Muscle of arm (tissue), 12 donors: ENCODE results near the gene UBR7. TPM values are rescaled to one million over a fixed set of nuclear protein-coding genes. Genes with fewer than 3 reads are reported as not detected.

Source experiments
- DNase-seq: peaks from one replicate; pipeline ENCODE4 v3.0.0-alpha.2; 2013
- polyA plus RNA-seq, 12 donors: library from polyadenylated mRNA; unstranded; fragments of 120-200 nt; gene quantifications; one replicate each; pipeline ENCODE4 v1.2.1, GENCODE V29; 2013; ENCODE audit not compliant: insufficient read length in 12 of 12

The UBR7 gene
- polyA plus RNA-seq, 12 donors = 23.8 to 55.8 (median 28.1) TPM; not detected in 1

DNA sequence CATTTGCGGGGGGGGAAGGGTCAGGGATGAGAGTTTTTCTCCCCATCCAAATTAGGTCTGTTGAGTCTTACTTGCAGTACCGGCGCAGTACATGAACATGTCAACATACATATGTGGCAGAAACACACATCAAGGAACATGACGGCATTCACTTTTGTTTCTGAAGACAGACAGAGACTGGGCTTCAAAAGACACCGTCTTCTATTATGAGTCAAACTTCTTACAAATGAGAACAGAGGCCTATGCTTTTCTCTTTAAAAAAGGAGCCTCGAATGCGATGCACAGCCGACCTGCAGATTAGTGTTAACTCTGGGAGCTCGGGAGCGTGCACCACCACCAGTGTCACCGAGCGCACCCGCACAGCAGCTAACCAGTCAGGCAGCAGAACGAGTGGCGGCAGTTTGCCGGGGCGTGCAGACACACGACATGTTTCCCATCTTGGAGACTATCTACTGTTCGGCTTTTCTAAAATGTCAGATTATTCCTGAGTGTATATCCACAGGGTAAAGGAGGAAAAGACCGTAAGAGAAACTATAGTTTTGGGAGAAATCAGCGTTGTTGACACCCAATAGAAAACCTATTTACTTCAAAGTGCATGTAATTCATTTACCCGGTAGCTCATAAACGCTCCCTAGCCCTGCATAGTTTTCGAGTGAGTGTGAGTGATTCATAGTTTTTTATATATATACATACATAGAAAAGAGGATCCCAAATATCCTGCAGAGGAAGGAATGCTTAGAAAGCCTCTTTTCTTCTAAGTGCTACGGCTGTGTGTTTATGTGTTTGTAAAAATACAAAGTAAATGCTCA lies 33.0 kb downstream of the UBR7 start:
- no peak for DNase-seq

DNA sequence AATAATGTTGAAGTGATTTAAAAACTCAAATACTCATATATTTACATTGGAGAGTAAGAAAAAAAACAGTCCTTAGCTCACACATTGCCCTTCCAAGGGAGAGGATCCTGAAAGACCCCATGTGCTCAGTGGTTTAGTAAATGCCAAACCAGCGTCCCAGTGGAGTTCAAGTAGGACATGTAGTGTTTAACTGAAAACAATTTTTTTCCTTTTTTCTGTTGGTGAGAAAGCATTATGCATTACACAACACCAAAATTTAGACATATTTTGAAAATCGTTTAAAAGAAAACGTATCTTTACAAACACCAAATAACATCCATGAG lies 33.6 kb downstream of the UBR7 start:
- DNase-seq = no peak

- no peak for DNase-seq
Measured at GRCh38 chr14:93245764-93246420, 38.8 kb downstream of the UBR7 start.

DNA sequence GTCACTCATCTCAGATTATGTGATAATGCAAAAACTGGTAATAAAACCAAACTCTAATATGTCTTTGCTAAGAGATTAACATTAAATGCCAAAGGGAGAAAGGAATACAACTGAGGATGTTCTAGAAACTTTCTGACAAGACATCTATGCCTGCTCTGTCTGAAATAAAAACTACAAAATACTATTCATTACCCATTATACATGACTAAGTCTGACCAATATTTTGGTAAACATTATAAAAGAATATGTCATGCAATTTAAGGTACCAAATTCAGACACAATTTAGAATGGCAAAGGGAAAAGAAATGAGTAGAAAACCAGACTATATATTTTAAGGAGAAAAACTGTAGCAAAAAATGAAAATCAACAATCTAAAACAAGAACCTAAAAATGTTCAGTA lies 39.5 kb downstream of the UBR7 start:
- no peak for DNase-seq

GRCh38 chr14:93249128-93249831 lies 42.2 kb downstream of the UBR7 start:
- DNase-seq = no peak

GRCh38 chr14:93262446-93262845 lies 55.4 kb downstream of the UBR7 start:
- DNase-seq = no peak

GRCh38 chr14:93263416-93263815 lies 56.4 kb downstream of the UBR7 start:
- no peak for DNase-seq

DNA sequence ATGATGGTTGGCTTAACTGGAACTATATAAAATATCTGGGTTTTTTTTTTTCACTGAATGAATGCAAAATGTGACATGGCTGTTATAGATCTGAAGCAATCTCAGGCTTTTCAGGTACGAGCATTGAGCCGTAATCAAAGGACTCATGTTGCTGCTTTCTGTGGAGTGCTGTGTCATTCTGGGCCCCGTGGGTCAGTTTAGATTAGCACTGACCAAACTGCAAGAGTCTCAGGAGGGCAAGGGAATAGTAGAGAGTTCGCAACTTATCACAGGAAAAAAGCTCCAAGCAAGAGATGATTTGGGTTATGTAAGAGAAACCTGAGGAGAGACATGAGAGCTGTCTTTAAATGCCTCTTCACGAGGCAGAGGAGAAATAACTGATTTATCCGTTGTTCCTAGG lies 59.1 kb downstream of the UBR7 start:
- DNase-seq = no peak

DNA sequence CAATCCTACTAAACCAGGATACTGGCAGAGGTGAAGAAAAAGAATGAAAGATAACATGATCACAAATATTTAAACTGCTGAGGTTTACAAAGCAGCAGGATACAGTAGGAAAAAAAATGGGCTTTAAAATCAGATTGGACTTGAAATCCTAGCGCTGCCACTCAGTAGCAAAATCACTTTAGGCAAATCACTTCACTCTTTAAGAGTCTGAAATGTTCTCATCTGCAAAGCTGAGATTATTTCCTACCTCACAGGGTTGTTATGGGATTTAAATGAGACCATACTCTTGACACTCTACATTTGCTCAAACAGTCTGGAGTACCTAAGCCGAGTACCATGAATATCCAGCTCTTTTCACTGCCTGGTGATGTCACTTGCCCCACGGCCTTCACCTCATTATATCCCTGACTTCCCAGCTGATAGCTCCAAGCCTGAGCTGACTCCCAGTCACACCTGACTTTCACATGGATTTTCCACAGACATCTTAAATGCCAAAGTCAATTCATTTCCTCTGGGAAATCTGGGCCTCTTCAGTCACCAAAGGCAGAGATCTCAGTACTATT lies 60.2 kb downstream of the UBR7 start:
- no peak for DNase-seq

- no peak for DNase-seq
Measured at GRCh38 chr14:93268406-93268805, 61.4 kb downstream of the UBR7 start.

GRCh38 chr14:93269341-93270068 lies 62.4 kb downstream of the UBR7 start:
- no peak for DNase-seq

- no peak for DNase-seq
Measured at GRCh38 chr14:93271111-93271510, 64.1 kb downstream of the UBR7 start.

DNA sequence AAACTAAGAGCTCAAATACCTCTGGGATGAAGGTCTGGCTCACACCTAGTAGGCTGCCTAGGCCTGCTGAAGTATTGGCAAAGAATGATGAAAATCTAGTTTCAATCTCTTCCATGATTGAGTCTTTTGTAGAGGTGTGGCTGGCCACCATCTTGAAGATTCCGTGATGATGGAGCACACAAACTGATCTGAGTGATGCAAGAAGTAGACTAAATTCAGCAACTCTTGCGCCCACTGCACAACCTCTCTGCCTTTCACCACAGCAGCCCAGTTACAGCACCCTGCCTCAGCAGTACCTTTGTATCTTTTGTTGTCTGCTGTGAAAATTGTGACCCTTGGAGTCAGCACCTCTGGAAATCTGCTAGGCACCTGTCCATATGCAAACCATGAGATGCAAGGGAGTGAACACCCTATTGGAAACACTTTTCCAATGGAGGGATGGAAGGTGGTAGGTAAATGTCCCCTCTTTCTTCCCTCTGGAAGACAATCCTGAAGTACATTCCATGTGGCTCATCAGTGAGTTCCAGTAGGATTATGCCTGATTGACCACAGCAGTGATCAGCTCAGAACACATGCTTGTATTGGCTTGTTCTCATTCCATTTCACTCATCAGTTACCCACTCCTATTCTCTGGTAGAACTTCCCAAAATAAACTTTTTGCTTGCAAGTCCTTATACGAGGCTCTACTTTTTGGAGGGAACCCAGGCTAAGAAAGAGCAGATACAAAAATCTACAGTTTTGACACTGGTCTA lies 67.2 kb downstream of the UBR7 start:
- DNase-seq = no peak

GRCh38 chr14:93276031-93276716 lies 69.1 kb downstream of the UBR7 start:
- DNase-seq = no peak

Other genes with a start within 250 kb of the UBR7 start
- 10 to 100 TPM in 11 of 12 donors, not detected in 1; 12.7 to 49.1 (median 17.5) TPM for gene ITPK1, start 91.3 kb upstream of the UBR7 start, polyA plus RNA-seq
- gene MOAP1, start 22.4 kb upstream of the UBR7 start, polyA plus RNA-seq = 10 to 100 TPM in 11 of 12 donors, not detected in 1; 17.5 to 33.1 (median 25.9) TPM
- gene LYSET, start 21.9 kb upstream of the UBR7 start, polyA plus RNA-seq = 10 to 100 TPM in 11 of 12 donors, not detected in 1; 12.2 to 18.5 (median 16.9) TPM
- 10 to 100 TPM in 5 of 12 donors, 1 to 10 TPM in 5, not detected in 2; 7.1 to 12.4 (median 10.3) TPM for gene GON7, start 191 bp upstream of the UBR7 start, polyA plus RNA-seq
- gene BTBD7, start 125.8 kb downstream of the UBR7 start, polyA plus RNA-seq = 10 to 100 TPM in 11 of 12 donors, not detected in 1; 18.7 to 32.9 (median 24.8) TPM
- gene COX8C, start 139.9 kb downstream of the UBR7 start, polyA plus RNA-seq = under 1 TPM in 7 of 12 donors, not detected in 5; 0.35 to 0.81 (median 0.38) TPM
- gene UNC79, start 223.7 kb downstream of the UBR7 start, polyA plus RNA-seq = under 1 TPM in 10 of 12 donors, not detected in 2; 0.22 to 0.78 (median 0.53) TPM